H9 (cell line): Measurements from ENCODE around the gene MTURN. TPM values are rescaled to one million over a fixed set of nuclear protein-coding genes. Genes with fewer than 3 reads are reported as not detected.

Source experiments
- DNase-seq: peaks from one replicate; pipeline ENCODE4 v3.0.0-alpha.2; 2017
- H2AFZ ChIP-seq: one replicate; pipeline ENCODE4 v1.6.1; 2013; ENCODE audit warnings: mild to moderate bottlenecking, low read length, control low read depth, moderate library complexity
- H2AK5ac ChIP-seq: 2 replicates; pipeline ENCODE4 v1.6.1; 2013; ENCODE audit warnings: low read length, control low read depth, mixed read lengths; ENCODE audit not compliant: insufficient read length
- H2BK120ac ChIP-seq: one replicate; pipeline ENCODE4 v1.6.1; 2013; ENCODE audit warnings: low read depth, mild to moderate bottlenecking, low read length, control low read depth, inconsistent platforms; ENCODE audit not compliant: poor library complexity, severe bottlenecking
- H2BK12ac ChIP-seq: 2 replicates; pipeline ENCODE4 v1.6.1; 2013; ENCODE audit warnings: low read length, control low read depth, mixed read lengths, low read depth; ENCODE audit not compliant: insufficient read length
- H2BK15ac ChIP-seq: 2 replicates; pipeline ENCODE4 v1.6.1; 2013; ENCODE audit warnings: low read depth, low read length, control low read depth
- H2BK20ac ChIP-seq: one replicate; pipeline ENCODE4 v1.6.1; 2013; ENCODE audit warnings: low read depth, mild to moderate bottlenecking, low read length, control low read depth, inconsistent platforms; ENCODE audit not compliant: poor library complexity, severe bottlenecking
- H2BK5ac ChIP-seq: 2 replicates; pipeline ENCODE4 v1.6.1; 2013; ENCODE audit warnings: low read length, control low read depth, mixed read lengths; ENCODE audit not compliant: insufficient read length
- H3K14ac ChIP-seq: 2 replicates; pipeline ENCODE4 v1.6.1; 2013; ENCODE audit warnings: low read length, control low read depth; ENCODE audit not compliant: insufficient read depth
- H3K18ac ChIP-seq: 2 replicates; pipeline ENCODE4 v1.6.1; 2013; ENCODE audit warnings: low read depth, mild to moderate bottlenecking, mixed read lengths, low read length, control low read depth; ENCODE audit not compliant: insufficient read length
- H3K23ac ChIP-seq: 2 replicates; pipeline ENCODE4 v1.6.1; 2013; ENCODE audit warnings: low read length, control low read depth, mixed read lengths, low read depth; ENCODE audit not compliant: insufficient read length
- H3K23me2 ChIP-seq: 2 replicates; pipeline ENCODE4 v1.6.1; 2013; ENCODE audit warnings: low read depth, mild to moderate bottlenecking, mixed read lengths, low read length, control low read depth; ENCODE audit not compliant: insufficient read length, poor library complexity, severe bottlenecking
- H3K27ac ChIP-seq: 2 replicates; pipeline ENCODE4 v1.5.1; 2013; ENCODE audit warnings: low read length, control low read depth, mixed read lengths, low read depth; ENCODE audit not compliant: insufficient read length
- H3K27me3 ChIP-seq: 2 replicates; pipeline ENCODE4 v1.6.1; 2013; ENCODE audit warnings: low read length, control low read depth, inconsistent platforms; ENCODE audit not compliant: insufficient read depth
- H3K4ac ChIP-seq: 2 replicates; pipeline ENCODE4 v1.6.1; 2013; ENCODE audit warnings: low read depth, mild to moderate bottlenecking, control low read depth, inconsistent platforms, low read length, moderate library complexity
- H3K4me1 ChIP-seq: 2 replicates; pipeline ENCODE4 v1.6.1; 2013; ENCODE audit warnings: low read length, control low read depth, inconsistent platforms; ENCODE audit not compliant: insufficient read depth
- H3K4me2 ChIP-seq: 2 replicates; pipeline ENCODE4 v1.6.1; 2013; ENCODE audit warnings: low read length, control low read depth, mixed read lengths; ENCODE audit not compliant: insufficient read length, insufficient read depth
- H3K56ac ChIP-seq: 2 replicates; pipeline ENCODE4 v1.6.1; 2013; ENCODE audit warnings: low read depth, mild to moderate bottlenecking, mixed read lengths, low read length, control low read depth; ENCODE audit not compliant: insufficient read length
- H3K79me1 ChIP-seq: 2 replicates; pipeline ENCODE4 v1.6.1; 2013; ENCODE audit warnings: low read depth, mild to moderate bottlenecking, moderate library complexity, low read length, control low read depth, inconsistent platforms; ENCODE audit not compliant: insufficient read depth, poor library complexity, severe bottlenecking
- H3K79me2 ChIP-seq: 2 replicates; pipeline ENCODE4 v1.6.1; 2013; ENCODE audit warnings: low read length, control low read depth, inconsistent platforms; ENCODE audit not compliant: insufficient read depth
- H3K9ac ChIP-seq: 2 replicates; pipeline ENCODE4 v1.6.1; 2013; ENCODE audit warnings: low read length, control low read depth, mixed read lengths; ENCODE audit not compliant: insufficient read length; ENCODE audit errors: extremely low read depth
- H3K9me3 ChIP-seq: one replicate; pipeline ENCODE4 v1.6.1; 2013; ENCODE audit warnings: low read depth, low read length, inconsistent platforms; ENCODE audit not compliant: control insufficient read depth
- H3T11ph ChIP-seq: one replicate; pipeline ENCODE4 v1.6.1; 2013; ENCODE audit warnings: mild to moderate bottlenecking, low read length, control low read depth, inconsistent platforms
- H4K20me1 ChIP-seq: one replicate; pipeline ENCODE4 v1.6.1; 2013; ENCODE audit not compliant: control insufficient read depth, insufficient read length, insufficient read depth
- H4K5ac ChIP-seq: 2 replicates; pipeline ENCODE4 v1.6.1; 2013; ENCODE audit warnings: low read depth, mild to moderate bottlenecking, mixed read lengths, low read length, control low read depth; ENCODE audit not compliant: insufficient read length
- H4K8ac ChIP-seq: replicated peaks from 2 replicates; pipeline ENCODE4 v1.6.1; 2013; ENCODE audit warnings: low read length, control low read depth, mixed read lengths, low read depth; ENCODE audit not compliant: insufficient read length
- H4K91ac ChIP-seq: 2 replicates; pipeline ENCODE4 v1.6.1; 2013; ENCODE audit warnings: low read depth, mild to moderate bottlenecking, moderate library complexity, mixed read lengths, low read length, control low read depth; ENCODE audit not compliant: insufficient read length
- H3K27ac Mint-ChIP-seq, 3 experiments: 2 replicates in 2 of 3; 3 replicates in 1 of 3; pipeline ENCODE4 v1.8.0; 2020 to 2021; ENCODE audit warnings: mixed read lengths in 3 of 3, mild to moderate bottlenecking in 1 of 3, moderate library complexity in 1 of 3
- H3K27me3 Mint-ChIP-seq: 2 replicates; pipeline ENCODE4 v1.8.0; 2021; ENCODE audit warnings: low read depth, mild to moderate bottlenecking, moderate library complexity, mixed read lengths
- H3K36me3 Mint-ChIP-seq, 3 experiments: 2 replicates in 2 of 3; 3 replicates in 1 of 3; pipeline ENCODE4 v1.8.0; 2020 to 2021; ENCODE audit warnings: low read depth in 3 of 3, mixed read lengths in 3 of 3; ENCODE audit not compliant: insufficient read depth in 1 of 3
- H3K4me1 Mint-ChIP-seq, 2 experiments: 2 replicates each; pipeline ENCODE4 v1.8.0; 2020; ENCODE audit warnings: mixed read lengths in 2 of 2
- H3K4me3 Mint-ChIP-seq, 2 experiments: 2 replicates in 1 of 2; 3 replicates in 1 of 2; pipeline ENCODE4 v1.8.0; 2020 to 2021; ENCODE audit warnings: mild to moderate bottlenecking in 2 of 2, mixed read lengths in 2 of 2, moderate library complexity in 1 of 2
- H3K9me3 Mint-ChIP-seq, 2 experiments: 2 replicates in 1 of 2; 3 replicates in 1 of 2; pipeline ENCODE4 v1.8.0; 2020; ENCODE audit warnings: mild to moderate bottlenecking in 2 of 2, mixed read lengths in 2 of 2, moderate library complexity in 1 of 2
- CTCF ChIP-seq: fragments of 200-600 bp; sonication (generic); conservative IDR thresholded peaks from 3 replicates; pipeline ENCODE4 v1.8.0; 2021; ENCODE audit warnings: antibody characterized with exemption, mild to moderate bottlenecking
- WGBS: extraction: QIAGEN DNeasy Blood & Tissue Kit; methylation state at CpG from one replicate; pipeline ENCODE4 v1.1.7; 2013; ENCODE audit warnings: missing lambda C conversion rate, low lambda C conversion rate, mixed read lengths; ENCODE audit not compliant: insufficient read length; ENCODE audit errors: extremely low coverage; 5-methylcytosine and 5-hydroxymethylcytosine counted together
- total RNA-seq: library from RNA; stranded (reverse); gene quantifications from 2 replicates; pipeline ENCODE4 v1.2.1, GENCODE V29; 2021

The MTURN gene
- total RNA-seq, 1 experiment from 2014 or later, result 3.4 TPM

- H2AFZ ChIP-seq, result no peak overlapping the region
- no peak for DNase-seq
- H2BK20ac ChIP-seq, result no peak overlapping the region
- H3K14ac ChIP-seq, result no peak overlapping the region
- H4K5ac ChIP-seq, result no peak overlapping the region
- no peaks in the 10 kb centered on the region for H3K79me2 ChIP-seq
- no peak overlapping the region for H3K27ac Mint-ChIP-seq
- no CpG with 5 or more reads among the region's 2 CpGs for WGBS
- H3T11ph ChIP-seq, result no peak overlapping the region
- H3K4me3 Mint-ChIP-seq, result no peak overlapping the region
- H3K27me3 Mint-ChIP-seq, result peaks cover 5% of the 10 kb centered on the region; the same call in 1 of the 2 replicates
- H2BK120ac ChIP-seq, result no peak overlapping the region
- H2BK5ac ChIP-seq, result no peak overlapping the region
- no peaks in the 10 kb centered on the region for H3K4me1 ChIP-seq
- H2BK15ac ChIP-seq, result no peak overlapping the region
- H3K23me2 ChIP-seq, result no peaks in the 10 kb centered on the region
- no peaks in the 10 kb centered on the region for H3K27me3 ChIP-seq
- H4K8ac ChIP-seq, result no peak overlapping the region
- no peaks in the 10 kb centered on the region for H3K79me1 ChIP-seq
- no peak overlapping the region for H2AK5ac ChIP-seq
- H3K27ac ChIP-seq, result no peak overlapping the region
- H3K36me3 Mint-ChIP-seq, result peaks cover 7 to 18% (median 12%) of the 10 kb centered on the region in 3 experiments
- peaks cover 14 to 17% of the 10 kb centered on the region in 2 experiments for H3K9me3 Mint-ChIP-seq
- no peak overlapping the region for H3K23ac ChIP-seq
- H3K4me1 Mint-ChIP-seq, result no peaks in the 10 kb centered on the region
- no peaks in the 10 kb centered on the region for H4K20me1 ChIP-seq
- no peak overlapping the region for H3K56ac ChIP-seq
- no peak overlapping the region for H2BK12ac ChIP-seq
- TF ChIP-seq CTCF, result no peak
- H3K18ac ChIP-seq, result no peak overlapping the region
- no peak overlapping the region for H4K91ac ChIP-seq
- no peak overlapping the region for H3K4ac ChIP-seq
- no peak overlapping the region for H3K9ac ChIP-seq
- no peak overlapping the region for H3K4me2 ChIP-seq
- H3K9me3 ChIP-seq, result no peaks in the 10 kb centered on the region
Observed at GRCh38 chr7:30201921-30202320, 67.1 kb downstream of the MTURN start.
